ENCODE results near the gene EXOC2. TPM values are rescaled to one million over a fixed set of nuclear protein-coding genes. Genes with fewer than 3 reads are reported as not detected.

EXOC2 gene
- total and polyA plus RNA-seq, 2 donors (not counting 3 experiments of a cell fraction or from before 2014, with no cell fraction given) = 18.2 to 30.8 TPM

GRCh38 chr6:642805-643204 lies 50.1 kb downstream of the EXOC2 start:
- TF ChIP-seq MAX (IDR thresholded peaks at IDR 0.05; ENCODE audit: insufficient read depth, insufficient read length) (no peak), FOS (IDR thresholded peaks at IDR 0.05; ENCODE audit: borderline replicate concordance, insufficient read depth, low read length) (no peak), POLR2AphosphoS5 (IDR thresholded peaks at IDR 0.05; ENCODE audit: insufficient read depth, low read depth, low read length) (no peak), EZH2 (IDR thresholded peaks at IDR 0.05; ENCODE audit: borderline replicate concordance, low read depth, low read length, severe bottlenecking) (no peak), CTCF (IDR thresholded peaks at IDR 0.05; ENCODE audit: extremely low read depth in 1 of 2, insufficient read depth in 1 of 2, low read depth in 1 of 2, low read length in 2 of 2) (no peak), GATA2 (IDR thresholded peaks at IDR 0.05; ENCODE audit: insufficient read depth, insufficient read length, low read depth, low read length) (no peak), MYC (IDR thresholded peaks at IDR 0.05; ENCODE audit: low read depth, low read length) (no peak), JUN (IDR thresholded peaks at IDR 0.05; ENCODE audit: borderline replicate concordance, insufficient read depth, insufficient read length, low read depth) (no peak), POLR2A (IDR thresholded peaks at IDR 0.05; ENCODE audit: low read depth, low read length) (no peak)
- FAIRE-seq = no peak
- H3K36me3 ChIP-seq (ENCODE audit: control insufficient read depth in 2 of 2, extremely low read depth in 1 of 2, insufficient read depth in 2 of 2, low read length in 2 of 2) = no peaks in the 10 kb centered on the region
- POLR2A ChIA-PET = no interaction called here
- dilution Hi-C loops (cut with MboI; ENCODE audit: extremely low pct_ligation_motif_present, low sequenced_read_pairs) = no loop called here
- H3K4me3 ChIP-seq (replicated peaks in 1 of 3; ENCODE audit: insufficient read depth in 1 of 3, low read depth in 1 of 3, low read length in 3 of 3) = no peak overlapping the region
- no peak for DNase-seq (ENCODE audit: low read depth, low spot score)
- intact Hi-C loops (cut with micrococcal nuclease) = no loop called here
- no peaks in the 10 kb centered on the region for H3K9me1 ChIP-seq (replicated peaks; ENCODE audit: control insufficient read depth, extremely low read depth, insufficient read depth, low read length)
- no peak overlapping the region for H3K9ac ChIP-seq (replicated peaks; ENCODE audit: extremely low read depth, insufficient read depth, low read length)
- no peak overlapping the region for H2AFZ ChIP-seq (ENCODE audit: low read depth, low read length)
- CTCF ChIA-PET = no interaction called here
- H3K79me2 ChIP-seq (ENCODE audit: control insufficient read depth, insufficient read depth, low read length) = peaks cover 29% of the 10 kb centered on the region
- no peaks in the 10 kb centered on the region for H3K9me3 ChIP-seq (replicated peaks; ENCODE audit: control insufficient read depth, insufficient read depth, low read length)
- no TSS peak for BruUV-seq (replicated peaks)
- no peaks in the 10 kb centered on the region for H4K20me1 ChIP-seq (replicated peaks; ENCODE audit: control insufficient read depth, extremely low read depth, insufficient read depth, low read length)
- H3K4me2 ChIP-seq (ENCODE audit: insufficient read depth, low read length) = no peak overlapping the region
- no peak overlapping the region for H3K27ac ChIP-seq (ENCODE audit: insufficient read depth, low read depth, low read length)
- H3K4me1 ChIP-seq (ENCODE audit: control insufficient read depth, extremely low read depth, insufficient read depth, low read length) = peaks cover 5% of the 10 kb centered on the region
- no peaks in the 10 kb centered on the region for H3K27me3 ChIP-seq (ENCODE audit: control insufficient read depth in 2 of 2, insufficient read depth in 2 of 2, low read length in 2 of 2)
